Measurements from ENCODE around the gene TNFRSF19.
A peak's percentile ranks its signal among the peaks of the same experiment; 100 is the strongest.
"Not testable (repeated sequence)": the region's sequence is repeated elsewhere in the genome, so short reads cannot be mapped to it uniquely, and the experiment has no call there.

The TNFRSF19 gene

DNA sequence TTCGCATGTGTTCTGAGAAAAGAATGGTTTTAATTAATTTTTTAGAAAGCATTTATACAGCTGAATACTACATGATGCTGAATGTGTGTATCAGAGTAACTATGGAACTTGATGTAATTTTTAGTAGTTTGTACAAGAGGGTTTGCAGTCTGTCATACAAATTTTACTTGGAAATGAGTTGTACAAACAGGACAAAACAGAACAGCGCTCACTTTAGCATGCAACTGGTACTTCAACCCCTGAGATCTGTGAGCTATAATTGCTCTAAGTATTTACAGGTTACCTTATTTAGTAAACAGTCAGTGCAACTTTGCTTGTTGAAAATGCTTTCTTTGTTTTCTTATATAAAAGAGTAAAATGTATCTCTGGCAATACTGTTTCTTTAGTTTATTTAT lies 706 bp downstream of the TNFRSF19 start:
- no peak for DNase-seq

- no peak for DNase-seq
These were observed 1.2 kb downstream of the TNFRSF19 start for GRCh38 chr13:23571431-23571830.

DNA sequence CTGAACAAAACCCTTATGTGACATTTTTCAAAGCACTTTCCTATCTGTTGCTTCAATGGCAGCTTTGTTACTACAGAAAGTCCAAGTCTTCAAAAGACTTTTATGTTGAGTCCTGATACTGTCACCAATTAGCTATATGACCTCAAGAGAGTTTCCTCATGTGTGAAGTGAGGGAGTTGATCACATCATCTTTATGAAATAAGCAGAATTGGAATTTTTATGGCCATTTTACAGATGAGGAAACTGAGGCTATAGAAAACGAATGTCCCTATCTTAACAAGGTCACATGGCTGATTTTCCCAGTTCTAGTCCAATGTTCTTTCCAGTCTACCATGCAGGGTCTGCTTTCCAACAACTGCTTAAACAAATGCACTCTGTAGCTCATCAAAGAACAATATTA lies 2.6 kb downstream of the TNFRSF19 start:
- DNase-seq, result no peak

DNA sequence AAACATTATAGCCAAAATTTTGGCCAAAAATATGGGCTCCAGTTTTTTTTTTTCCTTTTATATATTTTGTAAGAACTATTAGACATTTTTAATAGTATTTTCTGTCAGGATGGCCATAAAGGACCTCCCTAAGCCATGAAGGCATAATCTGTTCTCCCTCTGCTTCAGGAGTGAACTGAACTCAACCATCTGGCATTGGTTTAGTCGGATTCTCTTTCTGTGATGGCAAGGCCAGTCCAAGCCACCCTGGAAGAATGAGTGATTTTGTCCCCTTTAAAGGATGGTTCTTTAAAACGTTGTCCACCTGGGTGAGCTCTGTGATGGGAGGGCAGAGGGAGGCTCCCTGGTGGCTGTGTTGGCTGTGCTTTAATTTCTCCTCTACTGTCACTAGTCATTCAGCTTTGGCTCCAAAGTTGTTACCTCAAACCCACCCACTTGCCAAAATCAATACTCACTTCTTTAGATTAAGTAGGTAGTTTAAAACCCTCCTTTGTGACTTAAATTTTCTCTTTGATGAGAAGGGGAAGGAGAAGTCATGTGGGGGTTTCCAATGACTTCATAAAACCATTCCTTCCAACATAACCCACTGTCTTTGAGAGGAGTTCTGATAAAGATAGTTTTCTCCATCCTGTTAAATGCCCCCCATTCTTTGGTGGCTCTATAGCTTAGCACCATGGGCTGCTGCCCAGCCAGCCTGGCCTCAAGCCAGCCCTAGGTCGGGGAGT lies 4.4 kb downstream of the TNFRSF19 start:
- no peak for DNase-seq

- no peak for DNase-seq
These were observed 5.4 kb downstream of the TNFRSF19 start for GRCh38 chr13:23575632-23576031.

DNA sequence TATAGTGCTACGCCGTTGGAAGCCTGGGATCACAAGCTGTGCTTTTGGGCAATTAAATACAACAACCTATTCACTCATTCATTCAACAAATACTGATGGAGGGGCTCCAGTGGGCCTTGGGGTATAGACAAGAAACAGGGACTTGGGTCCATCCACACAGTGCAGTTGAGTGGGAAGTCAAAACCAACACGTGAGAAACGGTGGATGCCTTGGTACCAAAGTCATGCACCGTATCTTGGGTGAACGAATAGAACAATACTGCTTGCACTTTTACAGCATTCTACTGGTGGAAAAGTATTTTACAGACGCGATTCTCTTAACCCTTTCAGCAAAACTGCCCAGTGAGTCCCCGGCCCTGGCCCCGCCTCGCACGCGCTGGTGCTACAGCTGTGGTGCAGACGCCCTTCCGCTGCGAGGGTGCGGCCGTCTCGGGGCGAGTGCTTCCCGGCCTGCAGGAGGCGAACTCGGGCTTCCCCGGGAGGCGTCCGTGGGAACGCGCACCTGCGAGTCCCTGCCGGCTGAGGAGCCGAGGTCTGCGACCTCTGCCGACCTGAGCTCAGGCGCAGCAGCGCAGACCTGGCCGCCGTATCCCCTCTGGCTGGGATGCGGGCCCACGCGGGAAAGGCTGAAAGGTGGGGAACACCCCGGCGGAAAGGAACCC lies 8.3 kb downstream of the TNFRSF19 start:
- peak; percentile 79 for DNase-seq

- DNase-seq, result peak; percentile 95
These were observed 9.1 kb downstream of the TNFRSF19 start for GRCh38 chr13:23579072-23579895.

GRCh38 chr13:23579896-23580683 lies 9.9 kb downstream of the TNFRSF19 start:
- DNase-seq, result no peak

DNA sequence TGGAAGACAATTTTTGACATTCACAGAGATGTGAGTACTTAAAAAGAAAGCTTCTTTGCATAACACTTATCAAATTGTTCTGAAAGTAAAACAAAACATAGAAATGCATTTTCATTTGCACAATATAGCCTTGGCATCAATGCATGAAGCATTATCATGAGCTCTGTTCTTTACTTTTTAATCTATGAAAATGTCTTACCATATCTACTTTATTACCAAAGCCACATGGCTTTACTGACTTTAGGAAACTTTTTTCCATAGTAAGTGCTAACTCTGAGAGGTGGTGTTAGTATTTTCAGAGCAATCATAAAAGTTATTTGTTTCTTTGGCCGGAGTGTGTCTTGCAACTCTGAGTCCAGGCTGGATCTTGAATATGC lies 10.5 kb downstream of the TNFRSF19 start:
- no peak for DNase-seq

DNA sequence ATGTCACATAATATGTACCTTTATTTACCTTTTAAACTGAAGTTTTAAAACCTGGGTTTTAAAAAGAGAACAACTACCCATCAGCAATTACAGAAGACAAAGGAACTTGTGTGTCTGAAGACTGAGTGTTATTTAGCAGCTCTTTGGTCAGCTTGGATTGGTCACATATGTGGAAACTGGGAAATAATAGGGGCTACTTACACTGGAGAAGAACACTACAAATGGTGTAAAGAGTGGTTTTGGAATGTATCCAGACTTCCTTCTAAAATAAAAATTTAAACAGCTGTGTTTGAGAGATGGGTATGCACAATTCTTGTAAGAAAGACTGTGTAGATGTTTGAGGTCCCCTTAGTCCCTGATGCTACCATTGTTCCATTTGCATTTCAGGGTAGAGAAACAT lies 13.3 kb downstream of the TNFRSF19 start:
- no peak for DNase-seq

GRCh38 chr13:23584275-23584674 lies 14.1 kb downstream of the TNFRSF19 start:
- DNase-seq, result no peak

DNA sequence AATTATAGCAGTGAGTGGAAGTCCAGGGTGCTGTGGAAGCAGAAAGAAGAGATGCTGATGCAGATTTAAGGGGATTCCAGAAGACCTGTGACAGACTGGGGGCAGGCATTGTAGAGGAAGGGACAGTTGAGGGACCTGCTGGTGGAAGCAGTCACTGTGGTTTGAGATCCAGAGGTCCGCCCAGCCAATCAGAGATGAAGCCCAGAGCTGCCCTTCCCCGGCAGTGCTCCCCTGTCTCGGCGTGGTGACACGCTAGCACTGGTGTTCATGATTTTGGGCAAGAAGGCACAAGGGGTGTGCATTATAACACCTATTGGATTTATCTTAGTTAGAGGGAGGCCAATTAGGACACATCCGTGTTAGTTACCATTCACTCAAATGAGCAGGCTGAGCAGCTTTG lies 16.1 kb downstream of the TNFRSF19 start:
- no peak for DNase-seq

DNA sequence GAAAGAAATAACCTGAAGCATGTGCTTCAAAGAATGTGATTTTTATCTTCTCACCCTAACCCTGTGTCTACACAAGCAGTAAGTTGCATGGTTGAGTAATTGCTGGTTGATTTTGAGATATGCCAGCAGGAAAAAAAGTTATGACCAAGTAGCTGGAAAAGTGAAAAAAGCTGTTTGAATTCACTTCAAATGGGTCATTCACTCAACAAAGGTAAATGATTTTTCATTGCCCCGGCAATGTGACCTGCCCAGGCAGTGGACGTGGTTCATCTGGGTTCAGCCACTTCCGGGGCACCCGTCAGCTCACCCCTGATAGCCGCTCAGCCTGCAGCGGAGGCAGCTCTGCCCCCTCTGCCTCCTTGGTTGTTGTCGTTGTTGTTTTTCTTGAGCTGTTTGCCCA lies 18.5 kb downstream of the TNFRSF19 start:
- no peak for DNase-seq

- DNase-seq, result no peak
These were observed 22.4 kb downstream of the TNFRSF19 start for GRCh38 chr13:23592596-23592995.

- DNase-seq, result no peak
These were observed 22.9 kb downstream of the TNFRSF19 start for GRCh38 chr13:23593148-23593547.

DNA sequence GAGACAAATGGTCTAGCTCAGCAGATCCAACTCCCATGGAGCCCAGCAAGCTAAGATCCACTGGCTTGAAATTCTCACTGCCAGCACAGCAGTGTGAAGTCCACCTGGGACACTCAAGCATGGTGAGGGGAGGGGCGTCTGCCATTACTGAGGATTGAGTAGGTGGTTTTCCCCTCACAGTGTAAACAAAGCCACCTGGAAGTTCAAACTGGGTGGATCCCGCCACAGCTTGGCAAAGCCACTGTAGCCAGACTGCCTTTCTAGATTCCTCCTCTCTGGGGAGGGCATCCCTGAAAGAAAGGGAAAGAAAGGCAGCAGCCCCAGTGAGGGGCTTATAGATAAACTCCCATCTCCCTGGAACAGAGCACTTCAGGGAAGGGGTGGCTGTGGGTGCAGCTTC lies 24.1 kb downstream of the TNFRSF19 start:
- not testable (repeated sequence) for DNase-seq

GRCh38 chr13:23598369-23598768 lies 28.2 kb downstream of the TNFRSF19 start:
- no peak for DNase-seq

- DNase-seq, result no peak
These were observed 29.1 kb downstream of the TNFRSF19 start for GRCh38 chr13:23599083-23599925.

GRCh38 chr13:23600100-23600499 lies 29.9 kb downstream of the TNFRSF19 start:
- no peak for DNase-seq

- no peak for DNase-seq
These were observed 30.3 kb downstream of the TNFRSF19 start for GRCh38 chr13:23600534-23600933.

GRCh38 chr13:23605831-23606230 lies 35.6 kb downstream of the TNFRSF19 start:
- DNase-seq, result no peak

DNA sequence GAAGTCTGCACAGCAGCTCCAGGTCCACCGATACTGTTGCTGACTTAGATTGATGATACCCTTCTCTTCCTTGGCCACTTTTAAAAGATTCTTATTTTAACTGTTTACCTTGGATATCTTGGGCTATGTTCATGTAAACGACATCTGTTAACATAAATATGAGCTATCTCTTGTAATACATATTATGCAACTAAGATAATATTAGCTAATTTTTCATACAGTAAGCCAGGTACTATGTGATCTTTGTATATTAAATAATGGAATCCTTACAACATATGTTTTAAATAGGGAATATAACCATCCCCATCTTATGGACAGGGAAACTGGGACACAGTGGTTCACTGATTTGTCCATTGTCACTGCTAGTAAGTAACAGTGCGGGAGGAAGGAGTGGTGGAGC lies 37.9 kb downstream of the TNFRSF19 start:
- no peak for DNase-seq

Data from right hindlimb (tissue), 1 donor.